Measurements from ENCODE around the gene SCUBE1.
A peak's percentile ranks its signal among the peaks of the same experiment; 100 is the strongest.

The SCUBE1 gene

DNA sequence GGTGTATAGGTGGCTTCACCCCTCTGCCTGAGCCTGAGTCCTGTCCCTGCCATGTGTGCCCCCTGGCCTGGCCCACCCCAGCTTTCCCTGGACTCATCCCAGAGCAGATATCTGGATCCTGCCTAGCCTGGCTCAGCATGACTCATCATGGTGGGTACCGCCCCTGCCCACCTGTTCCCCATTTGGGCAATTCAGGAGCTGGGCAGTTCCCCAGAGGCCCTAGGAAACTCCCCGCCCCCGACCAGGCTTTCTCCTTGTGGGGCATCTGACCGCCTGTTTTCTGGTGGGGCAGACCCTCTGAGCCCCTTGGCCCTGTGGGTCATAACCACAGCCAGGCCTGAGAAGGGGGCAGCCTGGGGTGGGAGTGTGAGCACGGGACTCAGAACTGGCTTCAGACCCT is 187.4 kb downstream of the SCUBE1 start:
- DNase-seq (ENCODE audit: low spot score) = no peak

DNA sequence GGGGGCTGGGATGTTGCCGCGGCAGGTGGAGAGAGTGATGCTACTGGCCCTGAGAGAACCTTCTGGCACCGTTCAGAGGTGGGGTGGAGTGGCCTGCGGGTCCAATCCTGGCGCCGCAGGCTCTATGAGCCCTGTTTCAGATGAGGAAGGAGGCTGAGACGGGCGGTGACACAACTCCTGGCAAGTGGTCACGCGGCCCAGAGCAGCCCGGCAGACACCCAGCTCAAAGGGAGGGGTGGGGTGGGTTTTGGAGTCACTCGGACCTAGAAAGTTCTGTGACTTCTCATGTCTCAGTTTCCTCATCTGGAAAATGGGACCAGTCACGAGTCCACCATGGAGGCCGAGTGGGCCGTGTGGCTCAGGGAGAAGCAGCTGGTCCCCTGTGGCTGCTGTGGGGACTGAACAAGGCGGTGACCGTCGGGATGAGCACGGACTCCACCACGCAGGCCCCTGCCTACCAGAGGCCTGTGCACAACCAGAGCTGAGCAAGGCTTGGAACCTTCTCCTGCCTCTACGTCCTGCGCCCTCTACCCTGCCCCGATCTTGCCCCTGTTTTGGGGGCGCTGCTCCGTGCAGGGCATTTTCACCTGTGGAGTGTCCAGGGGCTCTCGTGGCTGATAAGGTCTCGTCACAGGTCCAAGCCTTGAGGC is 188.2 kb downstream of the SCUBE1 start:
- no peak for DNase-seq (ENCODE audit: low spot score)

DNA sequence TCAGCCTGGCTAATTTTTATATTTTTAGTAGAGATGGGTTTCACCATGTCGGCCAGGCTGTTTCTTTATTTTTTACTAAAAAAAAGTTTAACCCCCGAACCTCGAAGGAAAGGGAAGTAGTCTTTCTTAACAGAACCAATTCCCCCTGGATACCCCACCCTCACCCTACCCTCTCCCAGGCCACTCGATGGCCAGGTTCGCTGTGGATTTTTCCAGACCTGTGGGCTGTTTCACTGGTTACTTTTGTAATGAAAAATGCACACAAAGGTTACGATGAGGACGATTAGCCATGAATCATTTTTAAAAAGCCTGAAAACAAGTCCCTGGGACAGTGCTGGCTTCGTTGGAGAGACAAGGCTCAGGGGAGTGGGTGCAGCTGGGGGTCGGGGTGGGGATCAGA is 189.3 kb downstream of the SCUBE1 start:
- DNase-seq (ENCODE audit: low spot score) = no peak

DNA sequence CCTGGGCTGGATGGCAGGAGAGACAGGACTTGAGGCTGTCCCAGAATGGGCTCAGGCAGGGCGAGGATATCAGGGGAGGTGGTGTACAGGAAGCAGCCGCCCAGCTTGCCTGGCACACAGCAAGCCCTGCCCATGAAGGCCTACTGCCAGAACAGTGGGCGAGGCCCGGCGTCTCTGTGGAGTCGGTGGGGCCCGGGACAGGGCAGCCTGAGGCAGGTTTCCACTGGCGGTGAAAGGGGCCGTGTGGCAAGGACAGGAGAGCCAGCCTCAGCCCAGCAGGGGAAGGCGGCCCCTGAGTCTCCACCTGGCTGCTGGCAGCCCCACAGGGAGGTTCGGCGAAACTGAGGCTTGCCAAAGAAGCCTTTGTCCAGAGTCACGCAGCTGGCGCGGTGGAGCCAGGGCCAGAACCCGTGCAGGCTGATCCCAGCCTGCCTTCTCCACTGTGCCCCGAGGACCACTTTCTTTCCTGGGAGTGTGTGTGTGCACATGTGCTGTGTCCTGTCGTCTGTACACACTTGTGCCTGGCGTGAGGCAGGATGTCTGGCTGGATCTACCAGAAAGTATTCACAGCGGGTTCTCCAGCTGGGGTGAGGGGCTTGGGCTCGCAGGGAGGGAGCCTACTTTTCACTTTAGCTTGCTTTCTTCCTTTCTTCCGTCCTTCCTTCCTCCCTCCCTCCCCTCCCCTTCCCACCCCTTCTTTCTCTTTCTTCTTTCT is 190.7 kb downstream of the SCUBE1 start:
- DNase-seq (ENCODE audit: low spot score) = peak; percentile 41

DNA sequence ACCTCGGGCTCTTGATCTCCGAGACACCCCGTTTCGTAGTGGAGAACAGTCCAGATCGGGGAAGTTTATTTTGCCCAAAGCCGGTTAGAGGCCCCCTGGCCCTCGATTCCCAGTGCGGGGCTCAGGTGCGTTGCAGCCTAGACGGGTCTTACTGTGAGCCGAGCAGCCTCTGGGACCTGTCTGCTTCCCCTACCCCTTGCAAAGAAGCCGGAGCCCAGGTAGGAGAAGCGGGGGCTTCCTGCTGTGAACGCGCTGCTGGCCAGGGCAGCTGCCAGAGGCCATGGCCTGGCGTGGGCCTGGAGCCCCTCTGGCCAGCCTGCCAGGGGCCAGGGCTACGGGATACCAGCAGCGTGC is 191.2 kb downstream of the SCUBE1 start:
- no peak for DNase-seq (ENCODE audit: low spot score)

DNA sequence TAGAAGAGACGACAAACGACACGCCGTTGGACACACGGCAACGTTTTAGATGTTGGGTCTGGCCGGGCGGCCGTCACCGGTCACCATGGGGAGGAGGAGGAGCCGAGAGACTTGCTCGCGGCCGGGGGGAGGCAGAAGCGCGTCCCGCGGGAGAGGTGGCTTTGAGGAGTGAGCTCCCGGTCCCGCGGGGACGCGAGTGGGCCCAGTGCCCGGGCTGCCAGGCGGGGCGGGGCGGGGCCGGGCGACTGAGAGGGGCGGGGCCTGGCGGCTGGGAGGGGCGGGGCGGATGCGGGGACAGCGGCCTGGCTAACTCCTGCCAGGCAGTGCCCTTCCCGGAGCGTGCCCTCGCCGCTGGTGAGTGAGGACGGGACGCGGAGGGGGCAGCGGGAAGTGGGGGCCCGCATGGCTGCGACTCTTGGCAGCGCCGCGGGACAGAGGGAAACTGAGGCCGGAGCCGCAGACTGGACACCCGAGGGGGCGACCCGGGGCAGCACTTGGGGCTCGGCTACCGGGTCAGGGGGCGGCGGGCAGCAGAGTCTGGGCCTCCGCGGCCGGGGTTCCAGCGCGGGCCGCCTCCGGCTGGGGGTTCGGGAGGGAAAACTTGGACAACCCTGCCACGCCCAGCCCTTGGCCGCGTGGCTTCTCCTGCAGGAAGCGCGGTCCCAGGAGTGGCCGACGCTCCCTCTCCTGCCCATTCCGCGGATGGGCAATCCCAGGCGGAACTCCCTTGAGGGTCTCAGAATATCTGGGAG is 191.7 kb downstream of the SCUBE1 start, which contains the start of gene TSPO:
TSS of gene TSPO (plus strand) at position 309 of the 752 bp plus-strand sequence. CDS start 7,680 bp downstream, outside the sequence.
- peak; percentile 65 for DNase-seq (ENCODE audit: low spot score)

DNA sequence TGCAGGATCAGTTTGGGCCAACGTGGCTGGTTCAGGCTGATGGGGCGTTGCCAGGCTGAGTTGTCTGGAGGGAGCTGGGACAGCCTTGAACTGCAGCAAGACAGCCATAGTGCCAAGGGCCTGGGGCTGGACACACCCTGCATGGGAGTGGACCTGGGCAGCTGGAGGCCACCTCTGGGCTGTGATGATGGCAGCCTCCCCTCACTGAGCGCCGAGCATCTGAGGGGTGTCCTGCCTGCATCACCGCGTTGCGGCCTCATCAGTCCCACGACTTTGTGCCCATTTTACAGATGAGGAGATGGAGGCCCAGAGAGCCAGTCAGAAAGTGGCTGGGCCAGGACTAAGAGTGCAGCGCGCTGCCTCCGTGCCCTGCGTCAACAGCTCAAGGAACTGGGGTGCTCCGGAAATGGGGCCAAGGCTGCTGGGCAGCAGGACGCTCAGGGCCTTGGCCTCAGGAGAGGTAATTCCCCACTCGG is 192.4 kb downstream of the SCUBE1 start:
- no peak for DNase-seq (ENCODE audit: low spot score)

DNA sequence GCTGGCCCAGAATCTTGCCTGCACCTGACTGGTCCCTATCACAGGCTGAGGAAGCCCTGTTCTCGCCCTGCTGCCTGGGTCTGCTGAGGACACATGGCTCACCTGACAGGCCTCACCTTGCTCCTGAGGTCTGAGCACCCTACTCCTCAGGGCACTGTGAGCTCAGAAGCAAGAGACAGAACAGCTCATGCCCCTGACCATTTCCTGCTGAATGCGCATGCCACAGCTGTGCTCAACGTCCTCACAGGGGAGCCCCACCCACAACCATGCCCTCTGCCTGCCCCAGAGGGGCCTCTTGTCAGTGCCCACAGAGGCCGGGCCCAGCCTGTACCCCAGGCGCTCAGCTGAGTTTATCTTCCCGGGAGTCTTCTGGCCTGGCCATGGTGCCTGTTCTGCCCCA is 194.6 kb downstream of the SCUBE1 start:
- DNase-seq (ENCODE audit: low spot score) = no peak

DNA sequence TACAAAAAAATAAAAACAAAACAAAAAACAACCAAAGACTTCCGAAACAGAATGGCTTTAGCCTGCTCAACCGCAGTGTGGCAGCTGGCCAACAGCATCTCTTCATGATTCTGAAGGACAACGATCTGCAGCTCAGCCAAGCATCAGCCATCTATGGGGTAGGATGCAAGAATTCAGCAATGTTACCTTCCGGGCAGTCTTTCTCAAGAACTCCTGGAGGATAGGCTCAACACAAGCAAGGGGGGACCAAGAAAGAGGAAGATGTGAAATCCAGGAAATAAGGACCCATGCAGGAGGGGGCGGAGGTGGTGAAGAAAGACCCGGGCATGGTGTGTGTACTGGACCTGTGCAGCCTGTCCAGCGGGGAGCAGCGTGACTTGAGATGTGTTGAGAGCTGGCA is 195.4 kb downstream of the SCUBE1 start:
- no peak for DNase-seq (ENCODE audit: low spot score)
